Endothelial cell of hepatic sinusoid (primary cell): ENCODE measurements around the gene LTB.
"Not testable (repeated sequence)": the region's sequence is repeated elsewhere in the genome, so short reads cannot be mapped to it uniquely, and the experiment has no call there.

Experiments
- in situ Hi-C: cut with HindIII; loops from 2 replicates; pipeline ENCODE4 v1.10.0; 2017; ENCODE audit warnings: low sequenced_read_pairs

Gene LTB

DNA sequence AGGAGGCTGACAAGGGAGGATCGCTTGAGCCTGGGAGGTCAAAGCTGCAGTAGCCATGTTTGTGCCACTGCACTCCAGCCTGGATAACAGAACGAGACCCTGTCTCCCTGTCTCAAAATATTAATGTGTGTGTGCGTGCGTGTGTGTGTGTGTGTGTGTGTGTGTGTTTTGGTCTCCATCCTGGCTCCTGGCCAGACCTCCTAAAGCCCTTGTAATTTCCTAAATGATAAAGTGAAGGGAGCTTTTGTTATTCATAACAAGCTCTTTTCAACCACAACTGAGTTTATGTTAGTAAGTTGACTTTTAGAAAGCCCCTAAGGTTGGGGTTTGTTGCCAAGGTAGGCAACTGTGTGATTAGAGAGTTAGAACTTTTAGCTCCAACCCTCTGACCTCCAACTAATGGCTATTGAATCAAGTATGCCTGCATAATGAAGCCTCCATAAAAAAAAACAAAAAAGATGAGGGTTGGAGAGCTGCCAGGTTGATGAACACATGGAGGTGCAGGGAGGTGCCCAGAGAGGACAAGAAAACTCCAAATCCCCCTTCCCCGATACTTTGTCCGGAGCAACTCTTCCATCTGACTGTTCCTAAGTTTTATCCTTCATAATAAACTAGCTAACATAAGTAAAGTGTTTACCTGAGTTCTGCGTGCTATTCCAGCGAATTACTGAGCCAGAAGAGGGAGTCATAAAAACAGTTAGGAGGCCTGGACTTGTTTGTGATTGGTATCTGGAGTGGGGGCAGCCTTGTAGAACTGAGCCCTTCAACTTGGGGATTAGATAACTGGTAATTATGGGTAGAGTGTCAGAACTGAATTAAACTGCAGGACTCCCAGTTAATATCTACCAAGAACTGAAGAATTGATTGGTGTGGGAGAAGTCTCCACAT, 27.5 kb upstream of the LTB start:
- in situ Hi-C loops = no loop called here

DNA sequence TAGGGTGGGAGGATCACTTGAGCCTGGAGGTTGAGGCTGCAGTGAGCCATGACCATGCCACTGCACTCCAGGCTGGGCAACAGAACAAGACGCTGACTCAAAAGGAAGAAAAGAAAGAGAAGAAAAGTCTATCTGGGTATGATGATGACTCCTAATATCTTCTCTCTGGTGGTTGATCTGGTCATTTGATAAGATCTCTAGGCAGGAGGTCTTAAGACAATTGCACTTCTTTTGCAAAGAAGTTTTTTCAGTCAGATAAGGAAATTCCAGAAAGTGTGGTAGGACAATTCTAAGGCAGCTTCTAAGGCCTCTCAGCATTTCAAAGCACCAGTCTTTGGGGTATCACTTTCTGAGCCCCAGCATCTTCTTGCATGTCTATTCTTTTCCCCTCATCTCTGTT, 25.1 kb upstream of the LTB start:
- in situ Hi-C loops = no loop called here

DNA sequence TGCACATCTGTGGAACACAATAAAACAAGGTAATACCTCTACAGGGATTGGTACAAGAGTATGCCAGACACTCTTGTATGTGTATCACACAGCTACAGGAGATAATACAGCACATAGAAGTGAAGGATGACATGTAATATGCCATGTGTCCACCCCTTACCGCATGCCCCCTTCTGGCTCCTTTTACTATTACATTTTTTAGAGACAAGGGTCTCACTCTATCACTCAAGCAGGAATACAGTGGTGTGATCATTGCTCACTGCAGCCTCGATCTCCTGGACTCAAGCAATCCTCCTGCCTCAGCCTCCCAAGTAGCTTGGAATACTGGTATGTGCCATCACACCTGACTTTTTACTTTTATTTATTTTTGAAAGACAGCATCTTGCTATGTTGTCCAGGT, 14.8 kb upstream of the LTB start:
- in situ Hi-C loops = no loop called here

GRCh38 chr6:31592396-31592771, 10.2 kb upstream of the LTB start:
- in situ Hi-C loops = no loop called here

DNA sequence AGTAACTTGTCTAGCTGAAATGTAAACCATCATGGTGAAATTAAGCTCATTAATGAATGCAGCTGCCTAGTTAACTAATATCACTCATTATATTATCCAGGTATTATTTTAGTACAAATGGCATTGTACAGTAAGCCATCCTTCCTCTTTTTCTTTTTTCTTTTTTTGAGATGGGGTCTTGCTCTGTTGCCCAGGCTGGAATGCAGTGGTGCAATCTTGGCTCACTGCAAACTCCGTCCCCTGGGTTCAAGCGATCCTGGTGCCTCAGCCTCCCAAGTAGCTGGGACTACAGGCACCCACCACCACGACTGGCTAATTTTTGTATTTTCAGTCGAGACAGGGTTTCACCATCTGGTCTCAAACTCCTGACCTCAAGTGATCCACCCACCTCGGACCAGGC, 8.5 kb upstream of the LTB start:
- in situ Hi-C loops = not testable (repeated sequence)

DNA sequence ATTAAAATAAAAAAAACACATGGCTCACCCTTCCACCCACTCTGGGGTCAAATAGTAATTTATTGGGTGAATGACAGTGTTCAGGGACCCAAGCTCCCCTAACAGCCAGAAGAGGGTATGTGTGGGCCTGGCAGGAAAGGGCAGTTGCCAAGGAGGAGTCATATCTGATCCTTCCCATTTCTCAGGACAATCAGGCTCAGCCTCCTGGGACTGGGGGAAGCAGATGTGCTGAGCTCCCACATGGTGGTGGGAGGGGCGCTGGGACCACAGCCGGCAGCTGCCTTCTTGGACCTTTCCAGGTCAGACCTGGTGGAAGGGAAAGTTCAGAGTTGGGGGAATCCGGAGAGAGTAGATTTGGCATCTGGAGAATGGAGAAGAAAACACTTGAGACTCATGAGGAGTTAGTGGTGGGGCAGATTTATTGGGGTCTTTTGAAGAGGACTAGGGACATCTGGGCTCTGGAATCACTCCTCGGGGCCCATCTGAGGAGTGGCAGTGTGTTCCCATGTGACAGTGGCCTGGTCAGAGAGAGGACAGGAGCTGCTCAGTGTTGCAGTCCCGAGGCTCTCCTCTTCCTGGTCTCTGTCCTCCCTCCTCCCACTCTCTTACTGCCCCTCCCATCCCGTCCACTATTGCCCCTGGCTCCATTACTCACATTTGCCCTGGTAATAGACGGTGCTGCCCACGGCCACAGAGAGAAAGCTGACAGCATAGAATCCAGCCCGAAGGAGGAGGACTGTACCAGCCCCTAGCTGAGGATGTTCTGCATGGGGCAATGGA, 6.8 kb upstream of the LTB start:
- in situ Hi-C loops = no loop called here

DNA sequence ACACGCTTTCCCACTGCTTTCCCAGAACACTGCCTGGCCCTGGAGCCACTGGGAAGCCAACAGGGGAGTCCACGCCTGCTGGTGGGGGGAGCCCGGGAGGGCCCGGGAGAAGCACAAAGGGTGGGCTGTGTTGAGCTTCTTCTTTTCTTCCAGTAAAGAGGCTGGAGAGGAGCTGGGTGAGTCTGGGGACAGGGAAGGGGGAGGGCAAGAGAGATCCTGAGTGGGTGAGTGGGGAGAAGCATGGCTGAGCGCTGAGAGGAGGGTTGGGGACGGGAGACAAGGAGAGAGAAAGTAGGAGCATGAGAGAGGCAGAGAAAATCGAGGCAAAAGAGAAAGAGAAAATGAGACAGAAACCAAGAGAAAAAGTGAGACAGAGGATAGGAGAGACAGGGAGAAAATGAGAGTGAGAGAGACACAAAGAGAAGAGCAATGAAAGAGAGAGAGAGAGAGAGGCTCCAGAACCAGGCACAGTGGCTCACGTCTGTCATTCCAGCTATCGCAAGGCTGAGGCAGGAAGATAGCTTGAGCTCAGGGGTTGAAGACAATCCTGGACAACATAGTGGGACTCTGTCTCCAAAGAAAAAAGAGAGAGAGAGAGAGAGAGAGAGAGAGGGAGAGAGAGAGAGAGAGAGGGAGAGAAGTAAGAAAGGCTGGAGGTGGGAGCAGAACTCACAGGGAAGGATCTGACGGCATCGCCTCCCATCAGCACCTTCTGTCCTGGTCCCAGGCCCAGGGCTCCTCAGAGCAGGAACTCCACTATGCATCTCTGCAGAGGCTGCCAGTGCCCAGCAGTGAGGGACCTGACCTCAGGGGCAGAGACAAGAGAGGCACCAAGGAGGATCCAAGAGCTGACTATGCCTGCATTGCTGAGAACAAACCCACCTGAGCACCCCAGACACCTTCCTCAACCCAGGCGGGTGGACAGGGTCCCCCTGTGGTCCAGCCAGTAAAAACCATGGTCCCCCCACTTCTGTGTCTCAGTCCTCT, 5.9 kb upstream of the LTB start:
- in situ Hi-C loops = no loop called here

DNA sequence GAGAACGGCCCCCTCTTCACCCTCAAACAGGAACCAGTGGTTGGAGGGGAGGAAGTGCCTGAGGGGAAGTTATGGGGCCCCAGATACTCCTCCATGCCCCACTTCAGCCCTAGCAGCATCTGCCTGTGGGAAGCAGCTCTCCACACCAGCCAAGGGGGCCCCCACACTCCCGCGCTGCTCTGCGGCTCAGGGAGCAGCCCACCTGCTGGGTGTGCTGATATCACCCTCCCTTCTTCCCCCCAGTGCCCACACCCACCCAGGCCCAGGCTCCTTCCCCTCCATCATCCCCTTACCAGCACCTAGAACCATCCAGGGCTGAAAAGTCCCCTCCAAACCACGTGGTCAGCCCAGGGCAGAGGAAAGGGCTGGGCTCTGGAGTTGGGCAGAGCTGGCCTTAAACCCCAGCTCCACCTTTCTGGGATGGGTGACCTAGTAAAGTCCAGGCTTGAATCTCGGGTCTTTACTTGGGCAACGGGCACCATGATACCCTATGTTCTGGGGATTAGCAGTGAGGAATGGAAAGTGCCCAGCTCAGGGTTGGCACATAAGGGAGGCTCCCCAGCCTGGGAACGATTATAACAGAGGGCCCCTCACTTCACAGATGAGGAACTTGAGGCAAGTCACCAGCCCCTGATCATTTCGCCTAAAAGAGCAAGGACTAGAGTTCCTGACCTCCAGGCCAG, 4.5 kb upstream of the LTB start:
- in situ Hi-C loops = no loop called here

DNA sequence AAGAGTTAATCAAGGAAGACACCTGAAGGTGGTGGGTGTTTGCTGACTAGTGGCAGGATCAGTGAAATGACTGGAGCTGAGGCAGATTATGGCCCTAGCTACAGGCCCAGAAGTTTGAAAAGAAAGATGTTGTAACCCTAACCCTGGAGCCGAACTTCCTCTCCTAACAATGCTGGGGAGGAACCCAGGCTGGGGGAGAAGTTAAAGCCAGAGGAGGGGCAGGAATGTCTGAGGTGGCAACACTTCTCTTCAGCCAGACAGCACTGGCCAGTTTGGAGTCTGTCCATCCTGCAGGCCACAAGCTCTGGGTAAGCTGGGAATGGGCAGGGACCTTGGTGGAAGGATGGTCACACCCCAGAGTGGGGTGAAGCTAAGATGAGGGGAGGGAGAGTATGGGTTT, 3.8 kb upstream of the LTB start, which contains the start of gene LST1:
Gene LST1 (plus strand): TSS at position 270 of the 400 bp plus-strand sequence. CDS start 1,023 bp downstream, outside the sequence.
- in situ Hi-C loops = no loop called here

GRCh38 chr6:31585491-31585890, 3.3 kb upstream of the LTB start:
- in situ Hi-C loops = no loop called here

- in situ Hi-C loops = loop anchor here (5.0 kb wide), 2 partner anchors 36 to 39 kb away; partner anchors contain the start of genes AIF1 and DDX39B
Observed at GRCh38 chr6:31581434-31582229, 592 bp downstream of the LTB start.

- in situ Hi-C loops = loop anchor here (5.0 kb wide), 2 partner anchors 36 to 39 kb away; partner anchors contain the start of genes AIF1 and DDX39B
Observed at GRCh38 chr6:31580807-31581433, 1.3 kb downstream of the LTB start.

GRCh38 chr6:31580438-31580740, 1.8 kb downstream of the LTB start:
- in situ Hi-C loops = loop anchor here (5.0 kb wide), 2 partner anchors 37 to 38 kb away; partner anchors contain the start of genes AIF1 and DDX39B

- in situ Hi-C loops = loop anchor here (5.0 kb wide), 2 partner anchors 37 to 38 kb away; partner anchors contain the start of genes AIF1 and DDX39B
Observed at GRCh38 chr6:31579546-31580437, 2.4 kb downstream of the LTB start.

GRCh38 chr6:31579119-31579505, 3.1 kb downstream of the LTB start:
- in situ Hi-C loops = no loop called here

DNA sequence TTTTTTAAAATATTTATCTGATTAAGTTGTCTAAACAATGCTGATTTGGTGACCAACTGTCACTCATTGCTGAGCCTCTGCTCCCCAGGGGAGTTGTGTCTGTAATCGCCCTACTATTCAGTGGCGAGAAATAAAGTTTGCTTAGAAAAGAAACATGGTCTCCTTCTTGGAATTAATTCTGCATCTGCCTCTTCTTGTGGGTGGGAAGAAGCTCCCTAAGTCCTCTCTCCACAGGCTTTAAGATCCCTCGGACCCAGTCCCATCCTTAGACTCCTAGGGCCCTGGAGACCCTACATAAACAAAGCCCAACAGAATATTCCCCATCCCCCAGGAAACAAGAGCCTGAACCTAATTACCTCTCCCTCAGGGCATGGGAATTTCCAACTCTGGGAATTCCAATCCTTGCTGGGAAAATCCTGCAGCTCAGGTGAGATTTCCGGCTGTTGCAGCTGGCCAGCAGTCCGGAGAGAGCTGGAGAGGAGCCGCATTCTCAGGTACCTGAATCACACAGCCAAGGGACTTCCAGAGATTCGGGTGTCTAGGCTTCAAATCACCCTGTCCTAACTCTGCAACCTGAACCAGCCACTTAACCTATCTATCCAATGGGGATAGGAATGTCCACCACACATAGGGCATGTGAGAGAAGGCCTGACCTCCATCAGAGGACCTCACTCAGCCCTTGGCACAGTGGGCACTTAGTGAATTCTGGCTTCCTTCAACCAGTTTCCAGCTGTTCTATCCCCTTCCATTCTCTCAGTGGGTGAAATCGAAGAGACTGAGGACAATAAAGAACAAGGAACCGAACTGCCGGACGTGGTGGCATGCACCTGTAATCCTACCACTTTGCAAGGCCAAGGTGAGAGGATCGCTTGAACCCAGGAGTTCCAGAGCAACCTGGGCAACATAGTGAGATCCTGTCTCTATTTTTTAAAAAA, 3.8 kb downstream of the LTB start:
- in situ Hi-C loops = no loop called here

DNA sequence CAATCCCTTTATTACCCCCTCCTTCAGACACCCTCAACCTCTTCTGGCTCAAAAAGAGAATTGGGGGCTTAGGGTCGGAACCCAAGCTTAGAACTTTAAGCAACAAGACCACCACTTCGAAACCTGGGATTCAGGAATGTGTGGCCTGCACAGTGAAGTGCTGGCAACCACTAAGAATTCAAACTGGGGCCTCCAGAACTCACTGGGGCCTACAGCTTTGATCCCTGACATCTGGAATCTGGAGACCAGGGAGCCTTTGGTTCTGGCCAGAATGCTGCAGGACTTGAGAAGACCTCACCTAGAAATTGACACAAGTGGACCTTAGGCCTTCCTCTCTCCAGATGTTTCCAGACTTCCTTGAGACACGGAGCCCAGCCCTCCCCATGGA, 4.7 kb downstream of the LTB start:
- in situ Hi-C loops = no loop called here
